ENCODE measurements around the gene CCDC146. TPM values are rescaled to one million over a fixed set of nuclear protein-coding genes. Genes with fewer than 3 reads are reported as not detected.

CCDC146 gene
- total RNA-seq, 1 experiment from 2014 or later: 1.1 TPM

GRCh38 chr7:77326131-77326530, 203.7 kb downstream of the CCDC146 start (continued):
- no peak for TF ChIP-seq ATF6 (CRISPR knock-in tag; IDR thresholded peaks at IDR 0.05)
- TF ChIP-seq ZNF317 (CRISPR knock-in tag; IDR thresholded peaks at IDR 0.05; ENCODE audit: borderline replicate concordance, low read depth): no peak

GRCh38 chr7:77327067-77327931, 204.9 kb downstream of the CCDC146 start:
- TF ChIP-seq PREB (CRISPR knock-in tag; IDR thresholded peaks at IDR 0.05; ENCODE audit: borderline replicate concordance) (no peak), MAX (CRISPR knock-in tag; IDR thresholded peaks at IDR 0.05) (no peak), ZNF423 (CRISPR knock-in tag; IDR thresholded peaks at IDR 0.05) (no peak), ZNF232 (CRISPR knock-in tag; IDR thresholded peaks at IDR 0.05) (no peak), PRRX2 (CRISPR knock-in tag; IDR thresholded peaks at IDR 0.05) (no peak), ZNF317 (CRISPR knock-in tag; IDR thresholded peaks at IDR 0.05; ENCODE audit: borderline replicate concordance, low read depth) (no peak), ATF1 (CRISPR knock-in tag; IDR thresholded peaks at IDR 0.05) (no peak), JUN (CRISPR knock-in tag; IDR thresholded peaks at IDR 0.05) (no peak), NR3C1 (CRISPR knock-in tag; conservative IDR thresholded peaks at IDR 0.05; ENCODE audit: low read depth) (no peak), ZNF263 (CRISPR knock-in tag; IDR thresholded peaks at IDR 0.05; ENCODE audit: low read depth) (no peak), GTF2I (CRISPR knock-in tag; conservative IDR thresholded peaks at IDR 0.05) (no peak), CBFB (CRISPR knock-in tag; IDR thresholded peaks at IDR 0.05; ENCODE audit: low read depth) (no peak), MXD4 (CRISPR knock-in tag; IDR thresholded peaks at IDR 0.05; ENCODE audit: borderline replicate concordance) (no peak), E2F5 (CRISPR knock-in tag; IDR thresholded peaks at IDR 0.05) (no peak), USF1 (CRISPR knock-in tag; IDR thresholded peaks at IDR 0.05) (no peak)
- H3K27me3 Mint-ChIP-seq (ENCODE audit: low read depth): no peaks in the 10 kb centered on the region
- no peaks in the 10 kb centered on the region for H3K36me3 Mint-ChIP-seq
- H3K27ac Mint-ChIP-seq: no peak overlapping the region
- ATAC-seq (peak; percentile 13; the same call in 1 of the 2 replicates), DNase-seq (ENCODE audit: low spot score) (no peak)
- no peak overlapping the region for H3K4me3 Mint-ChIP-seq
- no peaks in the 10 kb centered on the region for H3K9me3 Mint-ChIP-seq
- POLR2A ChIA-PET: interaction anchor here (0.6 to 1.3 kb wide), 2 partner anchors 38 to 728 kb away, joined by 4 to 6 read pairs; no protein-coding TSS in a partner anchor
- H3K4me1 Mint-ChIP-seq: peaks cover 11% of the 10 kb centered on the region
- CTCF ChIA-PET: no interaction called here

GRCh38 chr7:77327932-77328628, 205.7 kb downstream of the CCDC146 start:
- ChIA-PET CTCF (interaction anchor here (0.7 to 1.2 kb wide), 3 partner anchors 78 to 323 kb away, joined by 3 to 5 read pairs (median 3); no protein-coding TSS in a partner anchor), POLR2A (interaction anchor here (0.6 to 1.3 kb wide), 2 partner anchors 39 to 729 kb away, joined by 4 to 6 read pairs; no protein-coding TSS in a partner anchor)
- no peak overlapping the region for H3K27ac Mint-ChIP-seq
- no peak for DNase-seq (ENCODE audit: low spot score)
- no peak for ATAC-seq
- H3K4me1 Mint-ChIP-seq: peaks cover 11% of the 10 kb centered on the region
- H3K9me3 Mint-ChIP-seq: no peaks in the 10 kb centered on the region
- H3K4me3 Mint-ChIP-seq: no peak overlapping the region
- no peaks in the 10 kb centered on the region for H3K36me3 Mint-ChIP-seq
- H3K27me3 Mint-ChIP-seq (ENCODE audit: low read depth): no peaks in the 10 kb centered on the region
- no peak for TF ChIP-seq PRRX2 (CRISPR knock-in tag; IDR thresholded peaks at IDR 0.05)
- TF ChIP-seq CTCF (IDR thresholded peaks at IDR 0.05): no peak
- no peak for TF ChIP-seq JAZF1 (CRISPR knock-in tag; IDR thresholded peaks at IDR 0.05)
- TF ChIP-seq NR2C2 (CRISPR knock-in tag; IDR thresholded peaks at IDR 0.05): no peak
- no peak for TF ChIP-seq ELF4 (CRISPR knock-in tag; IDR thresholded peaks at IDR 0.05; ENCODE audit: low read depth)
- no peak for TF ChIP-seq ZNF423 (CRISPR knock-in tag; IDR thresholded peaks at IDR 0.05)
- no peak for TF ChIP-seq JUN (CRISPR knock-in tag; IDR thresholded peaks at IDR 0.05)
- TF ChIP-seq ESRRA (CRISPR knock-in tag; IDR thresholded peaks at IDR 0.05; ENCODE audit: borderline replicate concordance): no peak

Measured in WTC11 (cell line).